DOHH2 (cell line): Measurements from ENCODE around the gene VPS35.

Experiments
- EZH2phosphoT487 ChIP-seq: fragments of 200-600 bp; sonication (generic); IDR thresholded peaks from 2 replicates; pipeline ENCODE4 v1.6.1; 2017; ENCODE audit warnings: borderline replicate concordance, mild to moderate bottlenecking, antibody characterized with exemption, low read length, moderate library complexity, mixed read lengths
- TF ChIP-seq, protein P1 (sequence below): fragments of 200-600 bp; sonication (generic); IDR thresholded peaks from one replicate; pipeline ENCODE4 v1.5.1; 2014; ENCODE audit warnings: antibody characterized with exemption, mild to moderate bottlenecking, low read depth, low read length; ENCODE audit not compliant: poor library complexity, severe bottlenecking

DNA sequence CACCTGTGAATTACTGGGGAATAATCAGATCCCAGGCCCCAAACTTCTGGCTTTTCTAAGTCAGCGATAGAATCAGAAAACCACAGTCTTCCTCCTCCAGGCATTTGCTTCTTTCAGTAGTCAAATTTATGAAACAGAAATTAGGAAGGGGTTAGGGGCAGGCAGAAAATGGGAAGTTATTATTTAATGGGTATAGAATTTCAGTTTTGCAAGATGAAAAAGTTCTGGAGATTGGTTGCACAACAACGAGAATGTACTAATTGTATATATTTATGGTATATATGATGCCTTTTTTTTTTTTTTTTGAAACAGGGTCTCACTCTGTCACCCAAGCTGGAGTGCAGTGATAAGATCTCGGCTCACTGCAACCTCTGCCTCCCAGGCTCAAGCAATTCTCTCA, 23.9 kb upstream of the VPS35 start:
- TF ChIP-seq, protein P1, sequence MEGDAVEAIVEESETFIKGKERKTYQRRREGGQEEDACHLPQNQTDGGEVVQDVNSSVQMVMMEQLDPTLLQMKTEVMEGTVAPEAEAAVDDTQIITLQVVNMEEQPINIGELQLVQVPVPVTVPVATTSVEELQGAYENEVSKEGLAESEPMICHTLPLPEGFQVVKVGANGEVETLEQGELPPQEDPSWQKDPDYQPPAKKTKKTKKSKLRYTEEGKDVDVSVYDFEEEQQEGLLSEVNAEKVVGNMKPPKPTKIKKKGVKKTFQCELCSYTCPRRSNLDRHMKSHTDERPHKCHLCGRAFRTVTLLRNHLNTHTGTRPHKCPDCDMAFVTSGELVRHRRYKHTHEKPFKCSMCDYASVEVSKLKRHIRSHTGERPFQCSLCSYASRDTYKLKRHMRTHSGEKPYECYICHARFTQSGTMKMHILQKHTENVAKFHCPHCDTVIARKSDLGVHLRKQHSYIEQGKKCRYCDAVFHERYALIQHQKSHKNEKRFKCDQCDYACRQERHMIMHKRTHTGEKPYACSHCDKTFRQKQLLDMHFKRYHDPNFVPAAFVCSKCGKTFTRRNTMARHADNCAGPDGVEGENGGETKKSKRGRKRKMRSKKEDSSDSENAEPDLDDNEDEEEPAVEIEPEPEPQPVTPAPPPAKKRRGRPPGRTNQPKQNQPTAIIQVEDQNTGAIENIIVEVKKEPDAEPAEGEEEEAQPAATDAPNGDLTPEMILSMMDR = no peak
- no peak for TF ChIP-seq EZH2phosphoT487
